ENCODE measurements around the gene NAA80. TPM values are rescaled to one million over a fixed set of nuclear protein-coding genes. Genes with fewer than 3 reads are reported as not detected.
"Not testable (repeated sequence)": the region's sequence is repeated elsewhere in the genome, so short reads cannot be mapped to it uniquely, and the experiment has no call there.

NAA80 gene
- total RNA-seq, 1 donor from 2014 or later, result 6.3 TPM

GRCh38 chr3:50319181-50319893 lies 20.1 kb upstream of the NAA80 start:
- DNase-seq, result no peak
- intact Hi-C loops (cut with DNase I), result no loop called here
- no peak for ATAC-seq (ENCODE audit: poor library complexity)

- intact Hi-C loops (cut with DNase I), result no loop called here
- no peak for DNase-seq
- no peak for ATAC-seq (ENCODE audit: poor library complexity)
Measured at GRCh38 chr3:50318615-50319014, 19.4 kb upstream of the NAA80 start.

GRCh38 chr3:50318163-50318562 lies 19.0 kb upstream of the NAA80 start:
- ATAC-seq (ENCODE audit: poor library complexity) (no peak), DNase-seq (no peak)
- intact Hi-C loops (cut with DNase I), result no loop called here

- DNase-seq (no peak), ATAC-seq (ENCODE audit: poor library complexity) (no peak)
- intact Hi-C loops (cut with DNase I), result no loop called here
Measured at GRCh38 chr3:50317300-50317699, 18.1 kb upstream of the NAA80 start.

GRCh38 chr3:50316657-50317242 lies 17.5 kb upstream of the NAA80 start:
- intact Hi-C loops (cut with DNase I), result no loop called here
- no peak for ATAC-seq (ENCODE audit: poor library complexity)
- no peak for DNase-seq

- no peak for DNase-seq
Measured at GRCh38 chr3:50314816-50315215, 15.6 kb upstream of the NAA80 start.

GRCh38 chr3:50314342-50314741 lies 15.1 kb upstream of the NAA80 start:
- ATAC-seq (ENCODE audit: poor library complexity), result peak; percentile 44
- DNase-seq, result no peak
- intact Hi-C loops (cut with DNase I), result no loop called here

More at GRCh38 chr3:50314816-50315215, 15.6 kb upstream of the NAA80 start:
- no peak for ATAC-seq (ENCODE audit: poor library complexity)
- intact Hi-C loops (cut with DNase I), result no loop called here

- ATAC-seq (ENCODE audit: poor library complexity); DNase-seq; intact Hi-C loops (cut with DNase I): not testable (repeated sequence)
Measured at GRCh38 chr3:50312041-50312440, 12.8 kb upstream of the NAA80 start.

- intact Hi-C loops (cut with DNase I), result no loop called here
- ATAC-seq (ENCODE audit: poor library complexity) (no peak), DNase-seq (peak; percentile 16)
Measured at GRCh38 chr3:50304601-50305000, 5.4 kb upstream of the NAA80 start.

GRCh38 chr3:50303013-50303815 lies 4.0 kb upstream of the NAA80 start, which contains the start of gene HYAL1:
HYAL1 (minus strand) TSS chr3:50303574; CDS start chr3:50302956, 618 bp downstream.
- DNase-seq (peak; percentile 88), ATAC-seq (ENCODE audit: poor library complexity) (peak; percentile 51)
- intact Hi-C loops (cut with DNase I), result no loop called here

GRCh38 chr3:50302095-50303012 lies 3.1 kb upstream of the NAA80 start:
- intact Hi-C loops (cut with DNase I), result no loop called here
- no peak for ATAC-seq (ENCODE audit: poor library complexity)
- no peak for DNase-seq

- intact Hi-C loops (cut with DNase I), result no loop called here
Measured at GRCh38 chr3:50300681-50301254, 1.6 kb upstream of the NAA80 start.

GRCh38 chr3:50299929-50300680 lies 900 bp upstream of the NAA80 start:
- peak; percentile 0 for ATAC-seq (ENCODE audit: poor library complexity)
- no peak for DNase-seq
- intact Hi-C loops (cut with DNase I), result no loop called here

More at GRCh38 chr3:50300681-50301254, 1.6 kb upstream of the NAA80 start:
- no peak for DNase-seq
- no peak for ATAC-seq (ENCODE audit: poor library complexity)

- ATAC-seq (ENCODE audit: poor library complexity), result no peak
- DNase-seq, result no peak
- intact Hi-C loops (cut with DNase I), result no loop called here
Measured at GRCh38 chr3:50299638-50299928, 378 bp upstream of the NAA80 start.

- no peak for DNase-seq
- no peak for ATAC-seq (ENCODE audit: poor library complexity)
- intact Hi-C loops (cut with DNase I), result no loop called here
Measured at GRCh38 chr3:50297896-50298725, 1.1 kb downstream of the NAA80 start.

- DNase-seq, result no peak
Measured at GRCh38 chr3:50297384-50297775, 1.8 kb downstream of the NAA80 start.

More at GRCh38 chr3:50297384-50297775, 1.8 kb downstream of the NAA80 start:
- no peak for ATAC-seq (ENCODE audit: poor library complexity)
- intact Hi-C loops (cut with DNase I), result no loop called here

All from Right ventricle myocardium superior (tissue), 1 donor.